Pancreas (tissue), 10 donors: ENCODE results near the gene BMP5. TPM values are rescaled to one million over a fixed set of nuclear protein-coding genes. Genes with fewer than 3 reads are reported as not detected.

Experiments
- ATAC-seq, 4 donors: fragments of 200-7000 bp; cut with Tn5 transposase; one replicate each; pipeline versions ENCODE4 v1.8.0 to v1.9.1; 2020; ENCODE audit warnings: mild to moderate bottlenecking in 4 of 4, moderate library complexity in 4 of 4
- DNase-seq, 6 donors: peaks; one replicate each; pipeline ENCODE4 v3.0.0-alpha.2; 2020
- FAIRE-seq: peaks from 2 replicates; lab custom pipeline; 2012; peaks lifted over from hg19 to GRCh38; lab: Jason Lieb, UNC
- H3K27ac ChIP-seq, 4 donors: fragments of 200-600 bp; sonication (generic); 1 replicate in 3 of 4; 2 replicates in 1 of 4; pipeline versions ENCODE4 v1.5.0 to v1.8.0; 2020
- H3K27me3 ChIP-seq, 4 donors: fragments of 200-600 bp; one replicate each; pipeline ENCODE4 v1.8.0; 2021
- H3K36me3 ChIP-seq, 3 donors: fragments of 200-600 bp; sonication (generic) in 1 of 3; one replicate each; pipeline versions ENCODE4 v1.5.0 to v1.8.0; 2020 to 2021
- H3K4me1 ChIP-seq, 3 donors: fragments of 200-600 bp; one replicate each; pipeline ENCODE4 v1.8.0; 2021
- H3K4me3 ChIP-seq, 4 donors: fragments of 200-600 bp; sonication (generic) in 2 of 4; one replicate each; pipeline versions ENCODE4 v1.5.0 to v1.8.0; 2020 to 2021
- H3K9me3 ChIP-seq, 4 donors: fragments of 200-600 bp; one replicate each; pipeline ENCODE4 v1.8.0; 2021
- WGBS, 2 donors: extraction: QIAGEN DNeasy Blood & Tissue Kit; methylation state at CpG; one replicate each; pipeline ENCODE4 v1.1.7; 2013; 5-methylcytosine and 5-hydroxymethylcytosine counted together
- intact Hi-C, 3 donors: fragments of 100-400 bp; cut with DNase I; formaldehyde crosslinking; loops; one replicate each; pipeline versions ENCODE4 v1.11.1 to v1.14.2; 2022
- polyA plus RNA-seq, 2 donors: library from polyadenylated mRNA; stranded (reverse); fragments of 200-250 nt; gene quantifications; one replicate each; pipeline ENCODE4 v1.2.3, GENCODE V29; 2013
- total RNA-seq, 6 donors: library from RNA; stranded (reverse); fragmentation: NEBNext Ultra II Directional in 4 of 6; extraction: Animal tissue kit (Norgen Biotek cat#: 25700) in 4 of 6; gene quantifications; one replicate each; pipeline versions ENCODE4 v1.2.1 to v1.2.4, GENCODE V29; 2021 to 2023
- TF ChIP-seq, protein P1 (sequence below), 4 donors: fragments of 200-600 bp; sonication (generic) in 3 of 4; IDR thresholded peaks; one replicate each; pipeline versions ENCODE4 v1.5.0 to v1.8.0; 2021; ENCODE audit warnings: antibody characterized with exemption in 4 of 4
- donor health status: healthy with polysubstance abuse.
- donor health status: DM: no; HTN: no; CAD: no; lungs with moderate emphysema.
- donor health status: DM: no; HTN: no; CAD: no.
- donor health status: control.
- donor health status: control.
- donor health status: Bipolar disorder and iron deficiency.
- donor health status: DM: yes; HTN: yes; CAD: no.
- donor health status: DM: no; HTN: no; CAD: no.
- donor health status: DM: no; HTN: no; CAD: no.
- donor health status: DM: yes; HTN: yes; CAD: no.

Gene BMP5
- total and polyA plus RNA-seq, 8 donors: 0.32 to 6.2 (median 1.0) TPM

DNA sequence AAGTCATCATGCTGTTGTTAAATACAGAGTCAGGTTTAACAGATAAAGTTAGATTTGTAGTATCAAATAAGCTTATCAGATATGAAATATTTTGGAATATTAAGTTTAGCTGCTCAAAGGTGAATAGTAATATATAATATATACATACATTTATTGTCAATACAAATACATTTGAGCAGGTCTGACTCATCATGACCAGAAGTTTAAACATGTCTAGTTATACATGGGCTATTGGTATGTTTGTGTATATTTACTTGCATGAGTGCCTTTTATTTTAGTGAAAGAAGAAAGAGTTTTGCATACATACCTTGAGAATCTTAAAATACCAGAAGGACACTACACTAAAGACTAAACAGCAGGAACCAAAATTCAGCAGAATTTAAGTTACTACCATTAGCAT lies 76.8 kb downstream of the BMP5 start:
- ATAC-seq (no peak), DNase-seq (no peak), FAIRE-seq (no peak)
- Histone ChIP-seq H3K36me3 (no peaks in the 10 kb centered on the region), H3K27ac (no peak overlapping the region), H3K4me3 (no peak overlapping the region), H3K4me1 (no peaks in the 10 kb centered on the region), H3K27me3 (peaks cover 0 to 3% (median 0%) of the 10 kb centered on the region in 4 donors), H3K9me3 (no peaks in the 10 kb centered on the region)
- TF ChIP-seq, protein P1, sequence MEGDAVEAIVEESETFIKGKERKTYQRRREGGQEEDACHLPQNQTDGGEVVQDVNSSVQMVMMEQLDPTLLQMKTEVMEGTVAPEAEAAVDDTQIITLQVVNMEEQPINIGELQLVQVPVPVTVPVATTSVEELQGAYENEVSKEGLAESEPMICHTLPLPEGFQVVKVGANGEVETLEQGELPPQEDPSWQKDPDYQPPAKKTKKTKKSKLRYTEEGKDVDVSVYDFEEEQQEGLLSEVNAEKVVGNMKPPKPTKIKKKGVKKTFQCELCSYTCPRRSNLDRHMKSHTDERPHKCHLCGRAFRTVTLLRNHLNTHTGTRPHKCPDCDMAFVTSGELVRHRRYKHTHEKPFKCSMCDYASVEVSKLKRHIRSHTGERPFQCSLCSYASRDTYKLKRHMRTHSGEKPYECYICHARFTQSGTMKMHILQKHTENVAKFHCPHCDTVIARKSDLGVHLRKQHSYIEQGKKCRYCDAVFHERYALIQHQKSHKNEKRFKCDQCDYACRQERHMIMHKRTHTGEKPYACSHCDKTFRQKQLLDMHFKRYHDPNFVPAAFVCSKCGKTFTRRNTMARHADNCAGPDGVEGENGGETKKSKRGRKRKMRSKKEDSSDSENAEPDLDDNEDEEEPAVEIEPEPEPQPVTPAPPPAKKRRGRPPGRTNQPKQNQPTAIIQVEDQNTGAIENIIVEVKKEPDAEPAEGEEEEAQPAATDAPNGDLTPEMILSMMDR (IDR thresholded peaks at IDR 0.05): no peak
- intact Hi-C loops: no loop called here

- intact Hi-C loops: no loop called here
- 77 to 86% methylated on average over 3 of the region's 3 CpGs for WGBS, 2 donors
- DNase-seq (no peak), ATAC-seq (no peak), FAIRE-seq (no peak)
- Histone ChIP-seq H3K27ac (no peak overlapping the region), H3K4me1 (no peaks in the 10 kb centered on the region), H3K4me3 (no peak overlapping the region), H3K27me3 (peaks cover 0 to 3% (median 0%) of the 10 kb centered on the region in 4 donors), H3K36me3 (no peaks in the 10 kb centered on the region), H3K9me3 (no peaks in the 10 kb centered on the region)
- TF ChIP-seq, protein P1 (IDR thresholded peaks at IDR 0.05): no peak
Observed at GRCh38 chr6:55794136-55794812, 81.1 kb downstream of the BMP5 start.

GRCh38 chr6:55785273-55785672 lies 90.1 kb downstream of the BMP5 start:
- no peak overlapping the region for H3K27ac ChIP-seq
- ATAC-seq (no peak), FAIRE-seq (no peak), DNase-seq (no peak)
- intact Hi-C loops: no loop called here
- no peaks in the 10 kb centered on the region for H3K27me3 ChIP-seq
- H3K9me3 ChIP-seq: no peaks in the 10 kb centered on the region
- WGBS, 2 donors: 84 to 87% methylated on average over 6 of the region's 6 CpGs
- no peak overlapping the region for H3K4me3 ChIP-seq
- H3K4me1 ChIP-seq: no peaks in the 10 kb centered on the region
- TF ChIP-seq, protein P1 (IDR thresholded peaks at IDR 0.05): no peak
- H3K36me3 ChIP-seq: no peaks in the 10 kb centered on the region

GRCh38 chr6:55782275-55782674 lies 93.1 kb downstream of the BMP5 start:
- ATAC-seq (no peak), FAIRE-seq (no peak), DNase-seq (no peak)
- no peaks in the 10 kb centered on the region for H3K27me3 ChIP-seq
- no peak overlapping the region for H3K4me3 ChIP-seq
- no peak overlapping the region for H3K27ac ChIP-seq
- no peaks in the 10 kb centered on the region for H3K9me3 ChIP-seq
- no peaks in the 10 kb centered on the region for H3K36me3 ChIP-seq
- H3K4me1 ChIP-seq: no peaks in the 10 kb centered on the region
- WGBS, 2 donors: 47 to 58% methylated on average over 2 of the region's 2 CpGs
- TF ChIP-seq, protein P1 (IDR thresholded peaks at IDR 0.05): no peak
- intact Hi-C loops: no loop called here

DNA sequence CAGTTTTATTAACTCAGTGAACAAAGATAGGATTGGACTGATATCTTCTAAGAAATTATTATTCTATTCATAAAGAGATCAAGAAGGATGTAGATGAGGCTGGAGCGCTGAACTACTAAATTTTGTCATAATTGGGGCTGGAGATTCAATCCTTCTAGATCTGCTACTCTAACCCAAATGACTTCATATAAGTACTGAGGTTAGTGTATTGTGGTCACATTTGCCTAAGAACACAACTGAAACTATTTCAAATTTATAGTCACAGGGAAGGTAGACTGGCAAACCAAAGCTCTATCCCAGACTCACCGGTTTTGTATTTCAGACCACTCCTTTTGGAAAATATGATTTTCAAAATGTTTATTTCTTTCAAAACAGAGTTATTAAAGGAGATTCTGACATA lies 96.7 kb downstream of the BMP5 start:
- ATAC-seq (no peak), FAIRE-seq (no peak), DNase-seq (no peak)
- 87 to 97% methylated on average over 2 of the region's 2 CpGs for WGBS, 2 donors
- Histone ChIP-seq H3K27me3 (no peaks in the 10 kb centered on the region), H3K9me3 (no peaks in the 10 kb centered on the region), H3K36me3 (no peaks in the 10 kb centered on the region), H3K4me1 (no peaks in the 10 kb centered on the region), H3K27ac (no peak overlapping the region), H3K4me3 (no peak overlapping the region)
- intact Hi-C loops: no loop called here
- TF ChIP-seq, protein P1 (IDR thresholded peaks at IDR 0.05): no peak
